Adrenal gland (tissue), 12 donors: Measurements from ENCODE around the gene ARIH2. TPM values are rescaled to one million over a fixed set of nuclear protein-coding genes. Genes with fewer than 3 reads are reported as not detected.

Experiments
- DNase-seq, 7 donors: peaks; one replicate each; pipeline ENCODE4 v3.0.0-alpha.2; 2019 to 2020
- H3K27ac ChIP-seq, 5 donors: fragments of 200-600 bp; sonication (generic) in 4 of 5; 1 replicate in 3 of 5; 2 replicates in 2 of 5; pipeline versions ENCODE4 v1.5.1 to v1.8.0; 2016 to 2020; ENCODE audit warnings: mild to moderate bottlenecking in 1 of 5
- H3K27me3 ChIP-seq: fragments of 200-600 bp; 2 replicates; pipeline ENCODE4 v1.8.0; 2021
- H3K36me3 ChIP-seq, 2 donors: fragments of 200-600 bp; replicated peaks in 1 of 2; 1 replicate in 1 of 2; 2 replicates in 1 of 2; pipeline versions ENCODE4 v1.5.1 to v1.8.0; 2018 to 2022
- H3K4me1 ChIP-seq, 2 donors: fragments of 200-600 bp; replicated peaks in 1 of 2; 1 replicate in 1 of 2; 2 replicates in 1 of 2; pipeline versions ENCODE4 v1.5.1 to v1.8.0; 2018 to 2021
- H3K4me3 ChIP-seq, 4 donors: fragments of 200-600 bp; sonication (generic) in 3 of 4; one replicate each; pipeline ENCODE4 v1.5.1; 2016 to 2018
- H3K9me3 ChIP-seq, 3 donors: fragments of 200-600 bp; sonication (generic) in 1 of 3; replicated peaks in 1 of 3; 1 replicate in 2 of 3; 2 replicates in 1 of 3; pipeline versions ENCODE4 v1.5.1 to v1.8.0; 2016 to 2021
- POLR2A ChIP-seq, 2 donors: fragments of 450-650 bp; IDR thresholded peaks; one replicate each; pipeline ENCODE4 v1.6.1; 2017; ENCODE audit warnings: antibody characterized with exemption in 2 of 2, mild to moderate bottlenecking in 2 of 2, moderate library complexity in 1 of 2
- WGBS, 4 donors: extraction: QIAGEN DNeasy Blood & Tissue Kit in 2 of 4; methylation state at CpG; one replicate each; pipeline versions ENCODE4 v1.1.5 to v1.1.7; 2013 to 2017; 5-methylcytosine and 5-hydroxymethylcytosine counted together
- intact Hi-C, 2 donors: fragments of 100-400 bp; cut with DNase I; formaldehyde crosslinking; loops; one replicate each; pipeline versions ENCODE4 v1.14.1 to v1.15.0; 2022 to 2023
- polyA plus RNA-seq, 3 donors: library from polyadenylated mRNA; stranded (reverse); fragments of 200-250 nt in 2 of 3; fragments of 350-450 nt in 1 of 3; fragmentation: Illumina TruSeq in 1 of 3; extraction: RNeasy Lipid Tissue Mini Kit (QIAGEN cat#74804) in 1 of 3; gene quantifications; one replicate each; pipeline ENCODE4 v1.2.3, GENCODE V29; 2013 to 2014
- total RNA-seq, 9 donors: library from RNA; depleted of rRNA in 4 of 9; stranded (reverse); fragments of >200 nt in 4 of 9; fragments of 120-200 nt in 1 of 9; fragmentation: NEBNext Ultra II Directional in 1 of 9; extraction: Animal tissue kit (Norgen Biotek cat#: 25700) in 1 of 9; gene quantifications; one replicate each; pipeline versions ENCODE4 v1.1.0 to v1.2.4, GENCODE V29; 2013 to 2023
- TF ChIP-seq, protein P1 (sequence below), 6 experiments: fragments of 450-650 bp in 4 of 6; fragments of 200-600 bp in 2 of 6; sonication (generic) in 1 of 6; IDR thresholded peaks; 1 replicate in 5 of 6; 2 replicates in 1 of 6; pipeline versions ENCODE4 v1.5.1 to v1.8.0; 2016 to 2021; ENCODE audit warnings: antibody characterized with exemption in 6 of 6, mild to moderate bottlenecking in 2 of 6, moderate library complexity in 1 of 6
- donor health status: healthy with polysubstance abuse.
- donor health status: Bipolar disorder and iron deficiency.
- donor health status: DM: yes; HTN: yes; CAD: no.
- donor health status: DM: no; HTN: no; CAD: no.
- donor health status: DM: no; HTN: no; CAD: no.
- donor health status: DM: yes; HTN: yes; CAD: no.

Gene ARIH2
- total and polyA plus RNA-seq, 12 donors: 46.7 to 135 (median 83.1) TPM

- Histone ChIP-seq H3K9me3 (no peaks in the 10 kb centered on the region), H3K36me3 (peaks cover 0 to 16% of the 10 kb centered on the region in 2 donors), H3K4me3 (no peak overlapping the region), H3K27me3 (no peaks in the 10 kb centered on the region), H3K27ac (peak overlapping the region in 1 of 5 donors; percentile 7), H3K4me1 (peaks cover 26 to 59% of the 10 kb centered on the region in 2 donors)
- no peak for TF ChIP-seq POLR2A (IDR thresholded peaks at IDR 0.05)
- TF ChIP-seq, protein P1, sequence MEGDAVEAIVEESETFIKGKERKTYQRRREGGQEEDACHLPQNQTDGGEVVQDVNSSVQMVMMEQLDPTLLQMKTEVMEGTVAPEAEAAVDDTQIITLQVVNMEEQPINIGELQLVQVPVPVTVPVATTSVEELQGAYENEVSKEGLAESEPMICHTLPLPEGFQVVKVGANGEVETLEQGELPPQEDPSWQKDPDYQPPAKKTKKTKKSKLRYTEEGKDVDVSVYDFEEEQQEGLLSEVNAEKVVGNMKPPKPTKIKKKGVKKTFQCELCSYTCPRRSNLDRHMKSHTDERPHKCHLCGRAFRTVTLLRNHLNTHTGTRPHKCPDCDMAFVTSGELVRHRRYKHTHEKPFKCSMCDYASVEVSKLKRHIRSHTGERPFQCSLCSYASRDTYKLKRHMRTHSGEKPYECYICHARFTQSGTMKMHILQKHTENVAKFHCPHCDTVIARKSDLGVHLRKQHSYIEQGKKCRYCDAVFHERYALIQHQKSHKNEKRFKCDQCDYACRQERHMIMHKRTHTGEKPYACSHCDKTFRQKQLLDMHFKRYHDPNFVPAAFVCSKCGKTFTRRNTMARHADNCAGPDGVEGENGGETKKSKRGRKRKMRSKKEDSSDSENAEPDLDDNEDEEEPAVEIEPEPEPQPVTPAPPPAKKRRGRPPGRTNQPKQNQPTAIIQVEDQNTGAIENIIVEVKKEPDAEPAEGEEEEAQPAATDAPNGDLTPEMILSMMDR (IDR thresholded peaks at IDR 0.05): no peak
- intact Hi-C loops: no loop called here
- no peak for DNase-seq
- 56 to 93% (median 86%) methylated on average over 1 of the region's 1 CpG for WGBS, 4 donors
Observed at GRCh38 chr3:48928679-48929078, 10.0 kb downstream of the ARIH2 start.

DNA sequence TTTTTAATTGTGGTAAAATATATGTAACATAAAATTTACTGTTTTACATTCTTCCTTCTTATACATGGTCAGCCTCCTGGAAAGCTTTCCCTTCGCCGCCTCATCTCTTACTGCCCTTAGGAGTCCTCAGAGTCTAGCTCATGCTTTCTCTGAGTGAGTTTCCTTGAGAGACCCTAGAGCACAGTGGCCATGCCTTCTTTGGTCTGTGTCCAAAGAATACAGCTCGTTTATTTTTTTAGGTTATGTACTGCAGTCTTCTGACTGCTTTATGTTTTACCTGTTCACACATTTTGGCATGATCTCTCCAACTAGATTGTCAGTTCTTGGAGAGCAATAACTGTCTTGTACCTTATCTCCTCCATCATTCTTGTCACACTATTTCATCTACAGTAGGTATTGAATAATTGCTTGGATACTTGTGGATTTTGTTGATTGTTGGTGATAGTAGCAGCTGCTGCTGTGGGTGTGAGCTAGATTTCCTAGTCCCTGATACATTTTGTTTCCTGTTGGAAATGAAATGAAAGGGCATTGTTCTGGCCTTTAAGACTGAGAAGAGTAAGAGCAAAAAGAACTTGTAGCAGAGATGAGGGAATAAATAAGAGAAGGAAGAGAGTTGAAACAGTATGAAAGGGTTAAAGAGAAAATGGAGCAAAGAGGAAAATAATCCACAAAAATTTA, 10.9 kb downstream of the ARIH2 start:
- DNase-seq: no peak
- 59 to 69% (median 61%) methylated on average over 3 of the region's 3 CpGs for WGBS, 4 donors
- intact Hi-C loops: no loop called here
- peaks cover 0 to 18% of the 10 kb centered on the region in 2 donors for H3K36me3 ChIP-seq
- H3K4me3 ChIP-seq: no peak overlapping the region
- no peaks in the 10 kb centered on the region for H3K27me3 ChIP-seq
- no peaks in the 10 kb centered on the region for H3K9me3 ChIP-seq
- TF ChIP-seq, protein P1 (IDR thresholded peaks at IDR 0.05): no peak
- TF ChIP-seq POLR2A (IDR thresholded peaks at IDR 0.05): no peak
- H3K27ac ChIP-seq: no peak overlapping the region
- peaks cover 26 to 66% of the 10 kb centered on the region in 2 donors for H3K4me1 ChIP-seq

DNA sequence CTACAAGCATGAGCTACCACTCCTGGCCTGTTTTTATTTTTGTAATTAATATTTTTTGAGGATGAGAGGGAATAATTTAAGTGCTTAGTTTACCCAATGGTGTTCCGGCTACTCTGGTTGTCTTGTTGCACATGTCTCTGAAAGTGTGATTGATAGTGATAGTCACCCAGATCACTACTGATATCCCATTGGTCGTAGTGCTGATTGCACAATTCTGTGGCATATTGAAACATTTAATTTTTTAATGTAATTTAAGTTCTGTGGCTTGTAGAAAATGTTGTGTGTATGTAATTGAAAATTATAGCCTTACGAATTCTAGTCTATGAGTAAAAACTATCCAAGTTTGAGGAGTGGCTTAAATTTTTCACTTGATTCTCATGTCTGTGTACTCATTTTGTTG, 11.9 kb downstream of the ARIH2 start:
- 55 to 69% (median 59%) methylated on average over 3 of the region's 3 CpGs for WGBS, 4 donors
- Histone ChIP-seq H3K9me3 (no peaks in the 10 kb centered on the region), H3K27me3 (no peaks in the 10 kb centered on the region), H3K4me1 (peaks cover 26 to 69% of the 10 kb centered on the region in 2 donors), H3K36me3 (peaks cover 0 to 18% of the 10 kb centered on the region in 2 donors), H3K4me3 (no peak overlapping the region), H3K27ac (no peak overlapping the region)
- no peak for DNase-seq
- TF ChIP-seq, protein P1 (IDR thresholded peaks at IDR 0.05): no peak
- TF ChIP-seq POLR2A (IDR thresholded peaks at IDR 0.05): no peak
- intact Hi-C loops: no loop called here

DNA sequence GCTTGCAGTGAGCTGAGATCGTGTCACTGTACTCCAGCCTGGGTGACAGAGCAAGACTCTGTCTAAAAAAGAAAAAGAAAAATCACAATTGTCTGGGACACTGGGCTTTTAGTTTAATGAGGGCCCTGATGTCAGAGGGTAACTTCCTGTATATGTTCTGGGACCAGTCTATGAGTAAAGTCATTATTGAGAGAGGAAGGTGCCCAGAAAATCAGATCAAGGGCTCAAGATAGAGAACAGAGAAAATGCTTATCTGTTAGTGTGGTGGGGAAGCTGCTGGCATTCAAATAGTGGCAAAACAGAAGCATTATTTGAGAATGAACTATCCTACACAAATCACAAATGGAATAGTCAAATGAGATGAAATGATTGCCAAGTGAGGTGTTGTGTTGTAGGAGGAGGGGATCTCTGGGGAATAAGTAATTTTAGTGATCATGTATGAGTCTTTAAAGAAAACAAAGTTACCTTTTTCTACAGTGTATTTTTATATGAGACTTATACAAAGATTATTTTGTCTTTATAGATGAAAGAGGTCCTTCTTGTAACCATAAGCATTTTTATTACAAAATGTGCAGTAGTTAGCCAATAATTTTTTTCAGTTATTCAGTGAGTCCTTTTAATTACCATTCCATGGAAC, 13.4 kb downstream of the ARIH2 start:
- H3K27me3 ChIP-seq: no peaks in the 10 kb centered on the region
- intact Hi-C loops: no loop called here
- H3K9me3 ChIP-seq: no peaks in the 10 kb centered on the region
- H3K36me3 ChIP-seq: peaks cover 0 to 18% of the 10 kb centered on the region in 2 donors
- TF ChIP-seq, protein P1 (IDR thresholded peaks at IDR 0.05): no peak
- TF ChIP-seq POLR2A (IDR thresholded peaks at IDR 0.05): no peak
- peaks cover 19 to 61% of the 10 kb centered on the region in 2 donors for H3K4me1 ChIP-seq
- H3K27ac ChIP-seq: no peak overlapping the region
- H3K4me3 ChIP-seq: no peak overlapping the region
- 20 to 58% (median 38%) methylated on average over 1 of the region's 1 CpG for WGBS, 4 donors
- no peak for DNase-seq
